UCSD-AML1 (cell line): ENCODE measurements around the gene BMPER.

Experiments
- DNase-seq: peaks from one replicate; lab custom pipeline; 2025; ENCODE audit not compliant: unreplicated experiment; lab: John Stamatoyannopoulos, UW

Gene BMPER

GRCh38 chr7:33921216-33921938, 16.0 kb downstream of the BMPER start:
- no peak for DNase-seq

- DNase-seq, result no peak
Observed at GRCh38 chr7:33922820-33923219, 17.5 kb downstream of the BMPER start.

GRCh38 chr7:33923440-33924229, 18.3 kb downstream of the BMPER start:
- no peak for DNase-seq

- DNase-seq, result no peak
Observed at GRCh38 chr7:33926535-33926934, 21.2 kb downstream of the BMPER start.

- no peak for DNase-seq
Observed at GRCh38 chr7:33928986-33929385, 23.6 kb downstream of the BMPER start.

DNA sequence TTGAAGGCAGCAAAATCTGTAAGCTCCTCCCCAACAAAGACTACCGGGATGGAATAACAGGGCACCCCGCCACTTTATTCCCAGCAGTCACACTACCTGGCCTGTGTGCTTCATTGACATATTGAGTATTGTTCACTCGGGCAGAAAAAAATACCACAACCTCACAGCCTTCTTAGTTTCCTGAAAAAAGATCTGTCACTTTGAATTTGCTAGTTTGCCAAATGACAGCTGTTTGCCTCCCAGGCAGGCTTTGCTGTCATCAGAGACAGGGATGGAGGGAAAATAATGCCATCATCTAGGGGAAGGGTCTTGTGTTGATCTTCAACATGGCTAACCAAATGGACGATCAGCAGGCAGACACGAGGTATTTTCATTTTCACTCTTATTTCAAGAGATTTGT, 26.9 kb downstream of the BMPER start:
- DNase-seq, result no peak

- peak; percentile 46 for DNase-seq
Observed at GRCh38 chr7:33932832-33933468, 27.6 kb downstream of the BMPER start.

GRCh38 chr7:33933611-33934281, 28.4 kb downstream of the BMPER start:
- no peak for DNase-seq

GRCh38 chr7:33934391-33934790, 29.1 kb downstream of the BMPER start:
- DNase-seq, result no peak

DNA sequence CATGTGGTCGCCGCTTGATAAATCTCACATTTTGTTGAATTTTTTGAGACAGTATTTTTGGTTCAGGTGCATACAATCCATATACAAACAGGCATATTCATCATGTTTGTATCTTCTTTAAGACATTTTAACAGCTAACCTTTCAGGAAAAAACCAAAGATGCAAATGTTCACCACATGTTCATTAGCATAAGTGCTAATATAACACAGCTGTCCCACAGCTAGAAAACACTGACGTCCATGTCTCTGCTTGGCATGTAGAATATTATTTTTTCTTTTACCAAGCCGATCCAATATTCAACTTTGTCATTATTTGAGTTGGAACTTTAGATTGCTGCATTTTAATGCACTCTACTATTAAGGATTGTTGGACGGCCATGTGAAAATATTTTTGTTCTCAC, 31.2 kb downstream of the BMPER start:
- DNase-seq, result no peak

GRCh38 chr7:33937871-33938270, 32.5 kb downstream of the BMPER start:
- DNase-seq, result no peak

- DNase-seq, result no peak
Observed at GRCh38 chr7:33939121-33939520, 33.8 kb downstream of the BMPER start.

GRCh38 chr7:33940503-33940902, 35.2 kb downstream of the BMPER start:
- no peak for DNase-seq

- no peak for DNase-seq
Observed at GRCh38 chr7:33941418-33941817, 36.1 kb downstream of the BMPER start.

GRCh38 chr7:33946094-33946699, 40.9 kb downstream of the BMPER start:
- no peak for DNase-seq

- no peak for DNase-seq
Observed at GRCh38 chr7:33950047-33950714, 44.8 kb downstream of the BMPER start.

GRCh38 chr7:33952824-33953223, 47.5 kb downstream of the BMPER start:
- no peak for DNase-seq

DNA sequence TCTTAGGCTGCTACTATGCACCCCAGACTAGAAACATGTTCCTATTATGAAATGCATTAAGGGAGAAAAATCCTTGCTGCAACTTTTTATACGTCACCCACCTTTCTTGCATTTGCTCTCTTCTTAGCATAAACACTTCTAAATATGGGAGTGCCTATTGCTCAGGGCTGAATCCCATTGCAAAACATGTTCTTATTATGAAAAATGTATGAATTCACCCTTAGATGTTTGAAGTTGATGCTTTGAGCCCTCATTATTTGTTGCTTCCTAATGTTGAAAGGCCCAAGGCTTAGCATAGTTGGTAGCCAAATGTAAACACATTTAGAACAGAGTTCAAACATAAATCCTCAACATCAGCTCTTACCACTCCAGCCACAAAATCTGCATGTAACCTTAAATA, 52.8 kb downstream of the BMPER start:
- DNase-seq, result no peak

- no peak for DNase-seq
Observed at GRCh38 chr7:33959676-33960075, 54.3 kb downstream of the BMPER start.

GRCh38 chr7:33961948-33962347, 56.6 kb downstream of the BMPER start:
- no peak for DNase-seq
